ENCODE measurements around the gene ALMS1.
"Not testable (repeated sequence)": the region's sequence is repeated elsewhere in the genome, so short reads cannot be mapped to it uniquely, and the experiment has no call there.

The ALMS1 gene

GRCh38 chr2:73530773-73531172, 145.1 kb downstream of the ALMS1 start:
- not testable (repeated sequence) for DNase-seq

GRCh38 chr2:73532381-73532780, 146.7 kb downstream of the ALMS1 start:
- DNase-seq = no peak

- no peak for DNase-seq
Measured at GRCh38 chr2:73536133-73536840, 150.7 kb downstream of the ALMS1 start.

GRCh38 chr2:73560875-73561274, 175.2 kb downstream of the ALMS1 start:
- DNase-seq = not testable (repeated sequence)

GRCh38 chr2:73561422-73561821, 175.8 kb downstream of the ALMS1 start:
- DNase-seq = no peak

DNA sequence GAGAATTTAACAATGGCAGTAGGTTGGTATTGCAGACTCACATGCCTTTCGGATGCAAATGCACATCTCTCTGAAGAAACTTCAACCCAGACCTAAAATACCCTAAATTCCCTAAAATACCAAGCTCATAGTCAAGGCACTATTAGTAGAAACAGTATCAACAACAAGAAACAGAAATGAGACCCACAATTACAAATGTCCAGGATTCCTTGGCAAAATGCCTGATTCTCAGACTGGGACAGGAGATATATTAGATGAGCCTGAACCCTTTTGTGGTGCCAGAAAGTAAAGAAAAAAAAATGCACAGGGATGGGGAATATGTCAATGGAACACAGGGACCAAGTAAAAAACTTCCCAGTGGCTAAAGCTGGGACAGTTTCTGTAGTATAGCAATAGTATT, 179.3 kb downstream of the ALMS1 start:
- no peak for DNase-seq

DNA sequence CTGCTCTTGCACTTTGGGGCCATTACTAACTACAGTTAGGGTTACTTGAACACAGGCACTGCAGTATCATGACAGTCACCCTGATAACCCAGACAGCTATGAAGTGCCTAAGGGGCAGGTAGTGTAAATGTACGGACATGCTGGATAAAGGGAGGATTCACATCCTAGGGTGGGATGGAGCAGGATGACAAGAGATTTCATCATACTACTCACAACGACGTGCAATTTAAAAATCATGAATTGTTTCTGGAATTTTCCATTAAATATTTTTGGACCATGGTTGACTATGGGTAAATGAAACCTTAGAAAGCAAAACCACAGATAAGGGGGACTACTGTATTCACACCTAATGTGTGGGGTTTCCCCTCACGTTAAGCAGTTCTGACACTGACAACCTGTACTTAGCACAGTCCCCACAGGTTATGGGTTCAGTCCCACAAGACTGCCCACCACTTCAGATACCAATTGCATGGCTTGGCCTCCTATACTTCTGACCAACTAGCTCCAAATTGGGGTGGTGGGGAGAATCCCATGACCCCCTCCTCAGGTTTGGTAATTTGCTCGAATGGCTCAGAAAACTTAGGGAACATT, 180.7 kb downstream of the ALMS1 start:
- no peak for DNase-seq

- DNase-seq = no peak
Measured at GRCh38 chr2:73575261-73575660, 189.6 kb downstream of the ALMS1 start.

DNA sequence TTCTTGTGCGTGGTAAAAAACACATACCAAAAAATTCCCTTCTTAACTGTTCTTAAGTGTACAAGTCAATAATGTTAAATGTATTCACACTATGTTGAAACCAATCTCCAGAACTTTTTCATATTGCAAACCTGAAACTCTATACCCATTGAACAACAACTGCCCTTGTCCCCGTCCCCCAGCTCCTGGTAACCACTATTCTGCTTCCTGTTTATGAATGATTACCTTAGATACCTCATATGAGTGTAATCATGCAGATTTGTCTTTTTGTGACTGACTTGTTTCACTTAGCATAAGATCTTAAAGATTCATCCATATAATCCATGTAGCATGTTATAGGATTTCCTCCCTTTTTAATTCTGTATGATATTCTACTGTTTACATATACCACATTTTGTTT, 196.7 kb downstream of the ALMS1 start:
- DNase-seq = no peak

- no peak for DNase-seq
Measured at GRCh38 chr2:73588177-73588576, 202.5 kb downstream of the ALMS1 start.

GRCh38 chr2:73593680-73594079, 208.0 kb downstream of the ALMS1 start:
- no peak for DNase-seq

DNA sequence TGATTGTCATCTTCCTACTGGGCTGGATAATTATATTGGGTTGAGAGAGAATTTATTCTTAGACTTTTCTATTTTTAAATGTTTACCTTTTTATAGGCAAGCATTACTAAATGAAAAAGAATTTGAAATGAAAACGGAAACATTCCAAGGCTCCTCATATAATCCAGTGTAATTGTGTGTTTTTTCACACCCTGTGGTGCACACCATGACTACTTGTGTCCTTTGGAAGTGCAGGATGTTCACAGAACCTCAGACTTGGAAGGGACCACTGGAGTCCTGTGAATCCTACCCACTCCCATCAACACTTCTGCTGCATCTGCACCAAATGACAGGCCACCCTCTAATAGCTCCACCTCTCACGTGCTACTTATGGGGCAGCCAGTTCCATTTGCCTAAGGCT, 208.6 kb downstream of the ALMS1 start:
- no peak for DNase-seq

DNA sequence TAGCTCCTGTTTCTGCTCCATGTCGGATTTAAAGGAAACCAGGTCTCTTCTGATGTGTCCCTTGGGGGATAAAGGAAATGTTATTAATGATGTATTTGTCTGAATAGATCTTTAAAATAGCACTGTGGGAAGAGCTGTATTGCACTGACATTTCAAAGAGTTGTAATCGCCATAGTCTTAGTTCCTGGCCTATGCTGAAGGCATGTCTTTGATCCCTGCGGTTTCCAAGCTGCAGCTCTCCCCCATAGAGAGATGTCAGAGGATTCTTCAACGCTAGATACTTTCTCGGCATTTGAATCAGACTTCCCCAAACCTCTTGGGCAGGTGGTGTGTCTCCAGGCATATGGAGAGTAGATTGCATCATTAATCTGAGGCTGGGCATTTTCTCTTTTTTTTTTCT, 216.1 kb downstream of the ALMS1 start:
- DNase-seq = no peak

DNA sequence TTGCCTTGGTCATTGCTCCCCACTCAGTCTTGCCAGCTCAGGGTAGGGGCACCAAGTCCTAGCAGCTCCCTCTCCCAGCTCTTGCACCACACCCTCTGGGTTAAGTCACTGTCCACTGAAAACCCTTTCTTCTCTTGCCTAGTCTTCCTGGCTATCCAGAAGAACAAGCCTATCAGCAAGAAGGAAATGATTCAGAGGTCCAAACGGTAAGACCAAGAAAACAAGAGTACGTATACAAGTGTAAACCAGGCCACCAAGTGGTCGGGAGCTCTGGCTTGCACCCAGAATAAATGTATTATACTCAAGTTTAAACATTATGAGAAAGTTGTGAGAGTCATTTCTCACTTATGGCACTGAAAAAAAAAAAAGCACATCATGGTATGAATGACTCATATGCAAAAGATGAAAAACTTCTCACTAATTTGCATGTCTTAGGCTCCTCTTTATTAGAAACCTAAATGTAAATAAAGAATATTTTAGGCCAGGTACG, 217.5 kb downstream of the ALMS1 start:
- DNase-seq = not testable (repeated sequence)

DNA sequence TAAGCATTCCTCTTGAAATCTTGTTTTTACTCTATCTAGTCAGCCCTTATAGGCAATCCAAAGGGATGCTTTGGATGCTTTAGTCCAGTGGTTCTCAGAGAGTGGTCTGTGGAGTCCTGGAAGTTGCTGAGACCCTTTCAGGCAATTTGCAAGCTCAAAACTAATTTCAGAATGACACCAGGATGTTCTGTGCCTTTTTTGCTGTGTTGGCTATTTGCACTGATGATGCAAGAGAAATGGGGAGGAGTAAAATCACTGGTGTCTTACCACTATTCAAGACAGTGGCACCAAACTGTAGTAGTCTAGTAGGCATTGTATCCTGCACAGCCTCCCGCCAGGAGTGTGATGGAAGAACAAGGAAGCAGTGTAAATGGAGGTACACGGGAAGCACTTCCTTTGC, 219.0 kb downstream of the ALMS1 start:
- not testable (repeated sequence) for DNase-seq

DNA sequence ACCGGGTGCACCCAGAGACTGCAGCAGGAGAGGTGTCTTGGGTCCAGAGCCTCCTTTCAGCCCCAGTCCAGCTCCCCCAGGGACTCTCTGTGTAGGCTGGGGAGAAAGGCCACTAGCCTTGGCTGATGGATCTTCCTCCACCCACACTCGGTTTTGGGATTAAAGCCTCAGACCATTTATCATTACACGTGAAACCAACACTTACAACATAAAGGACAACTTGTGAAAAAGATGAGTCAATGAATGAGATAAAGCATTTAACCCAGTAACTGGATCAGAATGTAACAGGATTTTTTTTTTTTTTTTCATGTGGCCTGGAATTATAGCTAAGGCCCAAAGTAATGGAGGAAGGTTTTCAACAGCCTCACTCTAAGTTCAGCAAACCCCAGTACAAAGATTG, 224.5 kb downstream of the ALMS1 start:
- no peak for DNase-seq

GRCh38 chr2:73611193-73611592, 225.6 kb downstream of the ALMS1 start:
- DNase-seq = no peak

DNA sequence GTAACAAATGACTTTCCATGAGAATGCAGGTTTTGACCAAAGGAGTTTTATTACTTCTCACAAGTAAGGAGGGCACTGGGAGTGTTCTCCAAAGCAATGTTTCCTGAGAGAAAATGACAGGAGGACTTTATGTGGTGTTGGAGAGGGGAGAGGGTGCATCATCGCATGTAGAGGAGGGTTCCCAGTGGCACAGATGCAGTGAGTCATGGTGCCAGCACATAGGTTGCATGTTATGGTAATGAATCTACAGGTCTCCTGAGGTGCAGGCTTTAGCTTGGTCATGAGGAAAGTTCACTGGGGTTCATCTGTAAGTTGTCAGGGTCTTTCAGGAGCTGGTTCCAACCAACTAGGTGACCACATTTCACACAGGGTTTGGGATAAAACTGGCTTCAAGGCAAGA, 226.2 kb downstream of the ALMS1 start:
- no peak for DNase-seq

- no peak for DNase-seq
Measured at GRCh38 chr2:73614105-73614504, 228.5 kb downstream of the ALMS1 start.

GRCh38 chr2:73614997-73615396, 229.4 kb downstream of the ALMS1 start:
- no peak for DNase-seq

GRCh38 chr2:73619925-73620324, 234.3 kb downstream of the ALMS1 start:
- not testable (repeated sequence) for DNase-seq

DNA sequence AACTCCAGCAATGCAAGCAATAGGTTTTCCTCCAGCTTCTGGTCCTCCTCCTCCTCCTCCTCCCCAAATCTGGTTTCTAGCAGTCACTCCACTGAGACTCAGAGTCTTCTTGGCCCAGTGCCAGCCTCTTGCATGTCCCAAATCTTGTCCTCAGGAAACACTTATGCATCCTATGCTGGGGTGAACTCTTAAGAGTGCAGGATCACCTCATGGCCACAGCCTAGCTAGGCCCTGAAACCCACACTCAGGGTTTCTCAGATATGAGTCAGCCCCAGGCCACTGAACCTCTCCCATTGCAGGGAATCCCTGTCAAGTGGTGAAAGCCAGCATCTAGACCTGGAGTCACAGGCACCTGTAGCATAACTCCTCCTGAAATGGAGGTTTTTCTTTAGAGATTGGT, 238.4 kb downstream of the ALMS1 start:
- not testable (repeated sequence) for DNase-seq

- not testable (repeated sequence) for DNase-seq
Measured at GRCh38 chr2:73624625-73625024, 239.0 kb downstream of the ALMS1 start.

DNA sequence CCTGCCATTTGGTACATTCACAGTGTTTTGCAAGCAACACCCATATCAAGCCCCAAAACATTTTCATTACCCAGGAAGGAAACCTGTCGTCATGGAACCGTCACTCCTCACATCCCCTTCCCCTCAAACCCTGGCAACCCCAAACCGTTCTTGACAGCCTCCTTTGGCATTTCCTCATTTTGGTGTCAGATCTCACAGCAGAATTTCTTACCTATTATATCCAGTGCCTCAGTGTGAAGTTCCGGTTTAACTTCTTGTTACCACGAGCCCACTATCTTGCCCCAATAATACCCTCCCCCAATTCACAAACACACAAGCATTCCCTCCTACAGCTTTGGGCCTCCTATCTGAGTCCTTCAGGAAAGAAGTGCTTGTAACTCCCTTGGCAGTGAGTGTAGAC, 240.6 kb downstream of the ALMS1 start:
- not testable (repeated sequence) for DNase-seq

DNA sequence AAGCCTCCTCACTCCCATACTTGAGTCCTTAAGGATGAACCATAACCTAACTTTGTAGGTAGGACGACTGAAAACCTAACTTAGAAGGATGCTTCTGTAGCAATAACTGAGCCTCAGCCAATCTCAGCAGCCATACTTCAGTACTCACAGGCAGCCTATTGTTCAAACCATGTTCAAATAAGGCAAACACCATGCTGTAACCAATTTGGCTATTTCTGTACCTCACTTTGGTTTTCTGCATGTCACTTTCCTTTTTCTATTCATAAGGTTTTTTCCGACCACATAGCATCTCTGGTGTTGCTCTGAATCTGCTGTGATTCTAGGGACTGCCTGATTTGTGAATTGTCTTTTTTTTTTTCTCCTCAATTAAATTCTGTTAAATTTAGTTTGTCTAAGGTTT, 242.9 kb downstream of the ALMS1 start:
- DNase-seq = not testable (repeated sequence)
